ENCODE data around the gene OGDHL. TPM values are rescaled to one million over a fixed set of nuclear protein-coding genes. Genes with fewer than 3 reads are reported as not detected.

The OGDHL gene
- 0.30 TPM for total RNA-seq
- long read RNA-seq, result 0 reads

DNA sequence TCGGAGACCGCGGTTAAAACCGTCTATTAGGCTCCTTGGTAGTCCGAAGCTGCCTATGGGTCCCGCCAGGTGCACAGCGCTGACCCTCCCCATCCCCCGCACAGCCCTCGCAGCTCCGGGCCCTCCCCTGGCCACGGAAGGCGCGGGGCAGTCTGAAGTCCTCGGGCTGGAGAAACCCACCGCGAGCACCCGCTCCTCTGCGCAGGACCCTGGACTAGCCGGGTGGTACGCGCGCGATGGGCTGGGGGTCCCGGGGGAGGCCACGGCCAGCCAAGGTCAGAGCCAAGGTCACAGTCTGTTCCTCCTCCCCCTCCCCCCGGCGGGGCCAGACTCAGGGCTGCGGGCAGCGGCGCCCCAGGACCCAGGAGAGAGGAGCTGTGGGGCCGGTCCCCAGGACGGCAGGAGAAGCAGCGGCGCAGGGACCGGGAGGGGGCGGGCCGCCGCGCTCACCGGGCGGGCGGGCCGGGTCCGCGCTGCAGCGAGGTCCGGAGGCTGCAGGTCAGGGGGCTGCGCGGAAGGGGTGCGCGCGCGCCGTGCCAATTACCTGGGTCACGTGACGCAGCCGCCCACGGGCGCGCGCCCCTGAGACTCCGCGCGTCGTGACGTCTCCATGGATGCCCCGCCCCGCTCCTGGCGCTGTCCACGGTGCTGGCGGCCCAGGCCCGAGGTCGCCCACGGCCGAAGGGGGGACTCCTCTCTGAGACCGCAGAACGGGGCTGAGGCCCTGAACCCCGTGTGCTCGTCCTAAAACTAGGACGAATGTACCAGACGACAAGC lies at the start of gene OGDHL:
OGDHL (minus strand) TSS at position 535 of the 777 bp plus-strand sequence. CDS start 3,731 bp downstream, outside the sequence.
- Histone ChIP-seq H3K27ac (no peak within 1 kb of the TSS), H3K27me3 (ENCODE audit: low read depth) (peaks cover 32% of the 10 kb centered on the region), H3K4me3 (peak within 1 kb of the TSS; percentile 59), H3K4me1 (peaks cover 3% of the 10 kb centered on the region), H3K9me3 (no peaks in the 10 kb centered on the region), H3K36me3 (no peaks in the 10 kb centered on the region)
- DNase-seq (no peak), ATAC-seq (peak; percentile 81 to 83)
- TF ChIP-seq, protein P1, sequence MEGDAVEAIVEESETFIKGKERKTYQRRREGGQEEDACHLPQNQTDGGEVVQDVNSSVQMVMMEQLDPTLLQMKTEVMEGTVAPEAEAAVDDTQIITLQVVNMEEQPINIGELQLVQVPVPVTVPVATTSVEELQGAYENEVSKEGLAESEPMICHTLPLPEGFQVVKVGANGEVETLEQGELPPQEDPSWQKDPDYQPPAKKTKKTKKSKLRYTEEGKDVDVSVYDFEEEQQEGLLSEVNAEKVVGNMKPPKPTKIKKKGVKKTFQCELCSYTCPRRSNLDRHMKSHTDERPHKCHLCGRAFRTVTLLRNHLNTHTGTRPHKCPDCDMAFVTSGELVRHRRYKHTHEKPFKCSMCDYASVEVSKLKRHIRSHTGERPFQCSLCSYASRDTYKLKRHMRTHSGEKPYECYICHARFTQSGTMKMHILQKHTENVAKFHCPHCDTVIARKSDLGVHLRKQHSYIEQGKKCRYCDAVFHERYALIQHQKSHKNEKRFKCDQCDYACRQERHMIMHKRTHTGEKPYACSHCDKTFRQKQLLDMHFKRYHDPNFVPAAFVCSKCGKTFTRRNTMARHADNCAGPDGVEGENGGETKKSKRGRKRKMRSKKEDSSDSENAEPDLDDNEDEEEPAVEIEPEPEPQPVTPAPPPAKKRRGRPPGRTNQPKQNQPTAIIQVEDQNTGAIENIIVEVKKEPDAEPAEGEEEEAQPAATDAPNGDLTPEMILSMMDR (IDR thresholded peaks at IDR 0.05), result no peak
- intact Hi-C loops (cut with DNase I), result no loop called here

DNA sequence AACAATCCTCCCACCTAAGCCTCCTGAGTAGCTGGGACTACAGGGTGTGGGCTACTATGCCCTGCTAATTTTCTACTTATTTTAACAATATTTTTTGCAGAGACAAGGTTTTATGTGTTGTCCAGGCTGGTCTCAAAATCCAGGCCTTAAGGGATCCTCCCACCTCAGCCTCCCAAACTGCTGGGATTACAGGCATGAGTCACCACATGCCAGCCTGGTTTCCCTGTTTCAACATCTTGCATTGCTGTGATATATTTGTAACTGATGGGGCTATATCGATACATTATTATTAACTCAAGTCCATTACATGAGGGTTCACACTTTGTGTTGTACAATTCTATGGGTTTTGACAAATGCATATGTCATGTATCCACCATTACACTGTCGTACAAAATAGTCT lies 41.9 kb upstream of the OGDHL start:
- no peak overlapping the region for H3K4me3 ChIP-seq
- ATAC-seq, result no peak
- no peak for DNase-seq
- no peak overlapping the region for H3K27ac ChIP-seq
- no peaks in the 10 kb centered on the region for H3K36me3 ChIP-seq
- intact Hi-C loops (cut with DNase I), result no loop called here
- TF ChIP-seq, protein P1 (IDR thresholded peaks at IDR 0.05), result no peak
- H3K9me3 ChIP-seq, result peaks cover 16% of the 10 kb centered on the region
- no peaks in the 10 kb centered on the region for H3K27me3 ChIP-seq (ENCODE audit: low read depth)
- no peaks in the 10 kb centered on the region for H3K4me1 ChIP-seq

DNA sequence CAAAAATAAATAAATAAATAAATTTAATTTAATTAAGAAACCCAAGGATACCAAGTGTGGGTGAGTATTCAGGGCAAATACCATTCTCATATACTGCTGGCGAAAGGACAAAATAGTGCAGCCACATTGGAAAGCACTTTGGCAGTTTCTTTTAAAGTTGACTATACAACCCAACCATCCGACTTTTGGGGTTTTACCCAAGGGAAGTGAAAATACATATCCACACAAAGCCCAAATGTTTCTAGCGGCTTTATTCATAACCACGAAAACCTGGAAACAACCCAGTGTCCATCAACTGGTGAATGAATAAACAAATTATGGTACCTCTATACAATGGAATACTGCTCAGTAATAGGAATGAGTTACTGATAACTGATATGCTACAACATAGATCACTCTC lies 36.2 kb upstream of the OGDHL start:
- no peak overlapping the region for H3K4me3 ChIP-seq
- no peaks in the 10 kb centered on the region for H3K4me1 ChIP-seq
- intact Hi-C loops (cut with DNase I), result no loop called here
- DNase-seq, result no peak
- H3K27ac ChIP-seq, result no peak overlapping the region
- H3K36me3 ChIP-seq, result no peaks in the 10 kb centered on the region
- TF ChIP-seq, protein P1 (IDR thresholded peaks at IDR 0.05), result no peak
- no peak for ATAC-seq
- no peaks in the 10 kb centered on the region for H3K27me3 ChIP-seq (ENCODE audit: low read depth)
- no peaks in the 10 kb centered on the region for H3K9me3 ChIP-seq

DNA sequence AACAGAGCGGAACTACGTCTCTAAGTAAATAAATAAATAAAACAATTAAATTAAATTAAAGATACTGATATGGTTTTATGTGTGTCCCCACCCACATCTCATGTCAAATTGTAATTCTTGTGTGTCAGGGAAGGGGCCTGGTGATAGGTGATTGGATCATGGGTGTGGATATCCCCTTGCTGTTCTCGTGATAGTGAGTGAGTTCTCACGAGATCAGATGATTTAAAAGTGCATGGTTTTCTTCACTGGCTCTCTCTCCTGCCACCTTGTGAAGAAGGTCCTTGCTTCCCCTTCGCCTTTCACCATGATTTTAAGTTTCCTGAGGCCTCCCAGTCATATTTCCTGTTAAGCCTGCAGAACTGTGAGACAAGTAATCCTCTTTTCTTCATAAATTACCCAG lies 29.0 kb upstream of the OGDHL start:
- intact Hi-C loops (cut with DNase I), result no loop called here
- Histone ChIP-seq H3K4me3 (no peak overlapping the region), H3K4me1 (no peaks in the 10 kb centered on the region), H3K36me3 (no peaks in the 10 kb centered on the region), H3K27ac (no peak overlapping the region), H3K9me3 (no peaks in the 10 kb centered on the region), H3K27me3 (ENCODE audit: low read depth) (no peaks in the 10 kb centered on the region)
- TF ChIP-seq, protein P1 (IDR thresholded peaks at IDR 0.05), result no peak
- ATAC-seq (no peak), DNase-seq (no peak)

DNA sequence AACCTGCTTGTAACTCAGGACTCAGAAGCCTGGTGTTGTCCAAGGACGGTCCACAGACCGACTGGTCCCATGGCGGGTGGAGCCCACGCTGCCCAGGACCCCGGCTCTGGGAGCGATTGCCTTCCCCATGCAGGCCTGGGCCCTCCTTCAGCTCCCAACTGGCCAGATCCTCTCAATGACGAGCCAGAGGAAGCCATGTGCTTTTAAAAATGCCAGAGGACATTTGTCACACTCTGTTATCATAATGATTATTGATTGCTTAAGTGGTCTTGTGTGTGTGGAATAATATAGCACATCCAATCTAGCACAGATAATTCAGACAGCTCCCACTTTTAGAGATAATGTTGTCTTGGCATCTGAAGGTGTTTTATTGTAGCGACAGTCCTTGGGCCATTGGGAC lies 22.6 kb upstream of the OGDHL start:
- H3K27ac ChIP-seq, result no peak overlapping the region
- H3K27me3 ChIP-seq (ENCODE audit: low read depth), result no peaks in the 10 kb centered on the region
- TF ChIP-seq, protein P1 (IDR thresholded peaks at IDR 0.05), result no peak
- no peaks in the 10 kb centered on the region for H3K4me1 ChIP-seq
- no peaks in the 10 kb centered on the region for H3K36me3 ChIP-seq
- intact Hi-C loops (cut with DNase I), result no loop called here
- H3K9me3 ChIP-seq, result no peaks in the 10 kb centered on the region
- no peak overlapping the region for H3K4me3 ChIP-seq
- no peak for ATAC-seq
- DNase-seq, result no peak

Data from lower lobe of right lung (tissue), 2 donors.